ENCODE data around the gene KIAA1755. TPM values are rescaled to one million over a fixed set of nuclear protein-coding genes. Genes with fewer than 3 reads are reported as not detected.

KIAA1755 gene
- polyA plus RNA-seq, 1 donor from 2014 or later: not detected

DNA sequence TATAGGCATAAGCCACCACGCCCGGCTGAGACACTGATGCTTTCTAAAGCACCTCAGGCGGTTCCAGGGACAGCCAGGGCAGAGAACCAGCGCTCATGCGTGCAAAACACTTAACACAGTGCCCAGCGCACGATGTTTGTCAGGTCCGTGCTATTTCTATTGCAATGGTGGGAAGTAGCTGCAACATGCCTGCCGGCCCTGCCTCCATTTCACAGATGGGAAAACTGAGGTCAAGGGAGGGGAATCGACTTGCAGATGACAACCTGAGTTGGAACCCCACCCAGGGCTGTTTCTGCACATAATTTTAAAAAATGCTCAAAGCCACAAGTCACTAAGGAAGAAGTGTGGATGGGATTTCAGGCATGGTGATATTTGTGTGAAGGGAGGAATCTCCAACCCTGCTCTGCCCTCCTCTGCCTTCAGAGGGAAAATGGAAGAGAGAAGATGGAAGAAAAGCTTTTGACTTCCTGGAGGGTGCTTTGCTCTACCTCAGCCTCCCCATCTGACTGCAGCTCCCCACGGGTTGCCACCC lies 39.9 kb downstream of the KIAA1755 start:
- H2AFZ ChIP-seq (ENCODE audit: low read depth, low read length): peak overlapping the region; percentile 33
- H3K9me2 ChIP-seq (ENCODE audit: insufficient read depth, low read length): no peaks in the 10 kb centered on the region

DNA sequence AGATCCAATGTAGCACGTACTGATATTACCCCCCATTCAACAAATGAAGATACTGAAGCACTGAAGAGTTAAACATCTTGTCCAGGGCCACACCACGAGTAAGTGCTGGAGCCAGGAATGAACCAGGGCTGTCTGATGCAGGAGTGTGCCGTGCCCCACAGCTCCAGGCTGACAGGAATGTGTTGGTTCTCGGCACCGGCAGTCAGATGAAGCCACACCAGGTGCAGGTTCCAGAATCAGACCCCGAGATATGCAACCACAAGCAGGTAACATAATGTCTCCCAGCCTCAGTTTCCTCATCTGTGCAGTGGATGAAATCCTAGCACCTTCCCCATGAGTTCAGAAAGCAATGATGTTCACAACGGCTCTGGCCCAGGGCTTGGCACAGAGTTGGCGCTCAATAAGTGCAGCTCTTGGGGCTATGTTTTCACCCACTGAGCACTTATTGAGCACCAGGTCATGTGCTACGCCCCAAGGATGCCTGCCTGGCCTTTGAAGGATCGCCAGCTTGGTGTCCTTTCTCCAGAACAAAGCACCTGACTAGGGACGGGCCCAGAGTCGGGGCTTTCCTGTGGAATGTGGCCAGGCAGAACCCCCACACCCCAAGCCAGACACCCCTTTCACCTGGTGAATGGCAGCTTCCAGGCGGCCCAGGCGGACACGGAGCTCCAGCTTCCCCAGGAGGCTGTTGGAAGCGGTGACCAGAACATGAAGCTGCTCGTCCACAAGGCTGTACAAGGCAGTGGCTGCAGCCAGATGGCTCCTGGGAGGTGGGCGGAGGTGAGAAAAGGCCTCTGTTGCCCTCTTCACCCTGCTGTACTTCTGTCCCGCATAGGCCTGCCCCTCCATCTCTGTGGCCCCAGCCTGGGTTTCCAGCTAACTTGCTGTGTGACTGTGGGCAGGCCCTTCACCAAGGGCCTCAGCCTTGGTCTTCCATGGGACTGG lies 41.3 kb downstream of the KIAA1755 start:
- H3K9ac ChIP-seq (ENCODE audit: low read length): no peak overlapping the region
- no peaks in the 10 kb centered on the region for H3K79me2 ChIP-seq (replicated peaks; ENCODE audit: insufficient read depth, low read length)
- H3K9me3 ChIP-seq (ENCODE audit: low read length): no peaks in the 10 kb centered on the region
- no peaks in the 10 kb centered on the region for H3K27me3 ChIP-seq (ENCODE audit: insufficient read depth, low read depth, low read length)
- H2AFZ ChIP-seq (ENCODE audit: low read depth, low read length): no peak overlapping the region
- H3K27ac ChIP-seq (ENCODE audit: low read length): no peak overlapping the region
- H3K9me2 ChIP-seq (ENCODE audit: insufficient read depth, low read length): no peaks in the 10 kb centered on the region
- no peaks in the 10 kb centered on the region for H4K20me1 ChIP-seq (ENCODE audit: insufficient read depth)
- no peak for TF ChIP-seq TAF1 (IDR thresholded peaks at IDR 0.05; ENCODE audit: low read depth)
- TF ChIP-seq, protein P1, sequence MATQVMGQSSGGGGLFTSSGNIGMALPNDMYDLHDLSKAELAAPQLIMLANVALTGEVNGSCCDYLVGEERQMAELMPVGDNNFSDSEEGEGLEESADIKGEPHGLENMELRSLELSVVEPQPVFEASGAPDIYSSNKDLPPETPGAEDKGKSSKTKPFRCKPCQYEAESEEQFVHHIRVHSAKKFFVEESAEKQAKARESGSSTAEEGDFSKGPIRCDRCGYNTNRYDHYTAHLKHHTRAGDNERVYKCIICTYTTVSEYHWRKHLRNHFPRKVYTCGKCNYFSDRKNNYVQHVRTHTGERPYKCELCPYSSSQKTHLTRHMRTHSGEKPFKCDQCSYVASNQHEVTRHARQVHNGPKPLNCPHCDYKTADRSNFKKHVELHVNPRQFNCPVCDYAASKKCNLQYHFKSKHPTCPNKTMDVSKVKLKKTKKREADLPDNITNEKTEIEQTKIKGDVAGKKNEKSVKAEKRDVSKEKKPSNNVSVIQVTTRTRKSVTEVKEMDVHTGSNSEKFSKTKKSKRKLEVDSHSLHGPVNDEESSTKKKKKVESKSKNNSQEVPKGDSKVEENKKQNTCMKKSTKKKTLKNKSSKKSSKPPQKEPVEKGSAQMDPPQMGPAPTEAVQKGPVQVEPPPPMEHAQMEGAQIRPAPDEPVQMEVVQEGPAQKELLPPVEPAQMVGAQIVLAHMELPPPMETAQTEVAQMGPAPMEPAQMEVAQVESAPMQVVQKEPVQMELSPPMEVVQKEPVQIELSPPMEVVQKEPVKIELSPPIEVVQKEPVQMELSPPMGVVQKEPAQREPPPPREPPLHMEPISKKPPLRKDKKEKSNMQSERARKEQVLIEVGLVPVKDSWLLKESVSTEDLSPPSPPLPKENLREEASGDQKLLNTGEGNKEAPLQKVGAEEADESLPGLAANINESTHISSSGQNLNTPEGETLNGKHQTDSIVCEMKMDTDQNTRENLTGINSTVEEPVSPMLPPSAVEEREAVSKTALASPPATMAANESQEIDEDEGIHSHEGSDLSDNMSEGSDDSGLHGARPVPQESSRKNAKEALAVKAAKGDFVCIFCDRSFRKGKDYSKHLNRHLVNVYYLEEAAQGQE (IDR thresholded peaks at IDR 0.05; ENCODE audit: borderline replicate concordance): no peak
- no peak for TF ChIP-seq EP300 (conservative IDR thresholded peaks at IDR 0.05; ENCODE audit: poor library complexity, severe bottlenecking)
- TF ChIP-seq, protein P2, sequence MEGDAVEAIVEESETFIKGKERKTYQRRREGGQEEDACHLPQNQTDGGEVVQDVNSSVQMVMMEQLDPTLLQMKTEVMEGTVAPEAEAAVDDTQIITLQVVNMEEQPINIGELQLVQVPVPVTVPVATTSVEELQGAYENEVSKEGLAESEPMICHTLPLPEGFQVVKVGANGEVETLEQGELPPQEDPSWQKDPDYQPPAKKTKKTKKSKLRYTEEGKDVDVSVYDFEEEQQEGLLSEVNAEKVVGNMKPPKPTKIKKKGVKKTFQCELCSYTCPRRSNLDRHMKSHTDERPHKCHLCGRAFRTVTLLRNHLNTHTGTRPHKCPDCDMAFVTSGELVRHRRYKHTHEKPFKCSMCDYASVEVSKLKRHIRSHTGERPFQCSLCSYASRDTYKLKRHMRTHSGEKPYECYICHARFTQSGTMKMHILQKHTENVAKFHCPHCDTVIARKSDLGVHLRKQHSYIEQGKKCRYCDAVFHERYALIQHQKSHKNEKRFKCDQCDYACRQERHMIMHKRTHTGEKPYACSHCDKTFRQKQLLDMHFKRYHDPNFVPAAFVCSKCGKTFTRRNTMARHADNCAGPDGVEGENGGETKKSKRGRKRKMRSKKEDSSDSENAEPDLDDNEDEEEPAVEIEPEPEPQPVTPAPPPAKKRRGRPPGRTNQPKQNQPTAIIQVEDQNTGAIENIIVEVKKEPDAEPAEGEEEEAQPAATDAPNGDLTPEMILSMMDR (IDR thresholded peaks at IDR 0.05; ENCODE audit: poor library complexity, severe bottlenecking): no peak
- no peak for TF ChIP-seq RAD21 (conservative IDR thresholded peaks at IDR 0.05)
- TF ChIP-seq MXI1 (conservative IDR thresholded peaks at IDR 0.05; ENCODE audit: poor library complexity, severe bottlenecking): no peak
- no peak for TF ChIP-seq SMC3 (conservative IDR thresholded peaks at IDR 0.05; ENCODE audit: poor library complexity)
- TF ChIP-seq EZH2 (IDR thresholded peaks at IDR 0.05; ENCODE audit: borderline replicate concordance, insufficient read depth, low read length, poor library complexity, severe bottlenecking): no peak
- no peak for TF ChIP-seq POLR2AphosphoS5 (IDR thresholded peaks at IDR 0.05)
- H3K36me3 ChIP-seq (ENCODE audit: insufficient read depth, low read length): no peaks in the 10 kb centered on the region
- H3K4me2 ChIP-seq (ENCODE audit: low read length): no peak overlapping the region
- H3K4me3 ChIP-seq (ENCODE audit: low read length): no peak overlapping the region
- no peaks in the 10 kb centered on the region for H3F3A ChIP-seq (ENCODE audit: insufficient read depth, low read length, poor library complexity, severe bottlenecking)

More for the DNA sequence above, 39.9 kb downstream of the KIAA1755 start:
- H3K27me3 ChIP-seq (ENCODE audit: insufficient read depth, low read depth, low read length): no peaks in the 10 kb centered on the region
- no peak for TF ChIP-seq SMC3 (conservative IDR thresholded peaks at IDR 0.05; ENCODE audit: poor library complexity)
- TF ChIP-seq EP300 (conservative IDR thresholded peaks at IDR 0.05; ENCODE audit: poor library complexity, severe bottlenecking): no peak
- TF ChIP-seq TAF1 (IDR thresholded peaks at IDR 0.05; ENCODE audit: low read depth): no peak
- no peak for TF ChIP-seq MXI1 (conservative IDR thresholded peaks at IDR 0.05; ENCODE audit: poor library complexity, severe bottlenecking)
- H3K9ac ChIP-seq (ENCODE audit: low read length): peak overlapping the region; percentile 36
- no peaks in the 10 kb centered on the region for H4K20me1 ChIP-seq (ENCODE audit: insufficient read depth)
- H3K4me2 ChIP-seq (ENCODE audit: low read length): no peak overlapping the region
- no peaks in the 10 kb centered on the region for H3K79me2 ChIP-seq (replicated peaks; ENCODE audit: insufficient read depth, low read length)
- no peaks in the 10 kb centered on the region for H3F3A ChIP-seq (ENCODE audit: insufficient read depth, low read length, poor library complexity, severe bottlenecking)
- no peak overlapping the region for H3K27ac ChIP-seq (ENCODE audit: low read length)
- peak overlapping the region; percentile 53 for H3K4me3 ChIP-seq (ENCODE audit: low read length)
- H3K9me3 ChIP-seq (ENCODE audit: low read length): no peaks in the 10 kb centered on the region
- H3K36me3 ChIP-seq (ENCODE audit: insufficient read depth, low read length): no peaks in the 10 kb centered on the region

Data from neural cell (in vitro differentiated cells).